Measurements from ENCODE around the gene GOLGA5. TPM values are rescaled to one million over a fixed set of nuclear protein-coding genes. Genes with fewer than 3 reads are reported as not detected.
"Not testable (repeated sequence)": the region's sequence is repeated elsewhere in the genome, so short reads cannot be mapped to it uniquely, and the experiment has no call there.

The GOLGA5 gene
- total RNA-seq, 1 experiment from 2014 or later, result 25.4 TPM

GRCh38 chr14:92778868-92779565, 15.1 kb upstream of the GOLGA5 start:
- not testable (repeated sequence) for H2BK120ac ChIP-seq (ENCODE audit: low read depth, low read length, poor library complexity, severe bottlenecking); H4K8ac ChIP-seq (replicated peaks; ENCODE audit: insufficient read length, low read depth, low read length); H3K79me2 ChIP-seq (ENCODE audit: insufficient read depth, low read length); H3K4me1 Mint-ChIP-seq; H2BK15ac ChIP-seq (ENCODE audit: low read depth, low read length); H3K23me2 ChIP-seq (ENCODE audit: insufficient read length, low read depth, low read length, poor library complexity, severe bottlenecking); H3K9me3 Mint-ChIP-seq; H3K14ac ChIP-seq (ENCODE audit: insufficient read depth, low read length); H3K4me3 Mint-ChIP-seq; H3K23ac ChIP-seq (ENCODE audit: insufficient read length, low read depth, low read length); H3K79me1 ChIP-seq (ENCODE audit: insufficient read depth, low read depth, low read length, poor library complexity, severe bottlenecking); H4K91ac ChIP-seq (ENCODE audit: insufficient read length, low read depth, low read length); H4K5ac ChIP-seq (ENCODE audit: insufficient read length, low read depth, low read length); H3K4me2 ChIP-seq (ENCODE audit: insufficient read depth, insufficient read length, low read length); H2BK12ac ChIP-seq (ENCODE audit: insufficient read length, low read depth, low read length); H2BK20ac ChIP-seq (ENCODE audit: low read depth, low read length, poor library complexity, severe bottlenecking); H2BK5ac ChIP-seq (ENCODE audit: insufficient read length, low read length); H3K27me3 ChIP-seq (ENCODE audit: insufficient read depth, low read length); H2AK5ac ChIP-seq (ENCODE audit: insufficient read length, low read length); DNase-seq; H3K27me3 Mint-ChIP-seq (ENCODE audit: low read depth); H3K36me3 Mint-ChIP-seq (ENCODE audit: insufficient read depth in 1 of 3, low read depth in 3 of 3); H4K20me1 ChIP-seq (ENCODE audit: control insufficient read depth, insufficient read depth, insufficient read length); H3T11ph ChIP-seq (ENCODE audit: low read length); H3K56ac ChIP-seq (ENCODE audit: insufficient read length, low read depth, low read length); H3K9ac ChIP-seq (ENCODE audit: extremely low read depth, insufficient read length, low read length); H3K18ac ChIP-seq (ENCODE audit: insufficient read length, low read depth, low read length); H3K27ac Mint-ChIP-seq; H3K4ac ChIP-seq (ENCODE audit: low read depth, low read length); H3K4me1 ChIP-seq (ENCODE audit: insufficient read depth, low read length); H3K9me3 ChIP-seq (ENCODE audit: control insufficient read depth, low read depth, low read length); H2AFZ ChIP-seq (ENCODE audit: low read length); H3K27ac ChIP-seq (ENCODE audit: insufficient read length, low read depth, low read length)
- WGBS (ENCODE audit: extremely low coverage, insufficient read length, low lambda C conversion rate), result no CpG with 5 or more reads among the region's 3 CpGs

All from H9 (cell line).